Right hindlimb (tissue), 1 donor: ENCODE data around the gene AHCTF1.
"Not testable (repeated sequence)": the region's sequence is repeated elsewhere in the genome, so short reads cannot be mapped to it uniquely, and the experiment has no call there.

Source experiments
- DNase-seq: peaks from one replicate; pipeline ENCODE4 v3.0.0-alpha.2; 2018

AHCTF1 gene

GRCh38 chr1:246921481-246921880 lies 10.3 kb downstream of the AHCTF1 start:
- DNase-seq: no peak

GRCh38 chr1:246919902-246920301 lies 11.8 kb downstream of the AHCTF1 start:
- DNase-seq: no peak

GRCh38 chr1:246916026-246916923 lies 15.5 kb downstream of the AHCTF1 start:
- DNase-seq: not testable (repeated sequence)

- DNase-seq: peak; percentile 33
Measured at GRCh38 chr1:246907472-246907871, 24.3 kb downstream of the AHCTF1 start.

GRCh38 chr1:246906833-246907232 lies 24.9 kb downstream of the AHCTF1 start:
- no peak for DNase-seq

- DNase-seq: no peak
Measured at GRCh38 chr1:246901874-246902273, 29.9 kb downstream of the AHCTF1 start.

GRCh38 chr1:246897302-246897701 lies 34.4 kb downstream of the AHCTF1 start:
- no peak for DNase-seq

- no peak for DNase-seq
Measured at GRCh38 chr1:246893191-246893939, 38.4 kb downstream of the AHCTF1 start.

GRCh38 chr1:246891105-246891504 lies 40.6 kb downstream of the AHCTF1 start:
- no peak for DNase-seq

- DNase-seq: no peak
Measured at GRCh38 chr1:246888522-246888921, 43.2 kb downstream of the AHCTF1 start.

- not testable (repeated sequence) for DNase-seq
Measured at GRCh38 chr1:246885389-246885788, 46.4 kb downstream of the AHCTF1 start.

GRCh38 chr1:246878551-246878950 lies 53.2 kb downstream of the AHCTF1 start:
- no peak for DNase-seq

GRCh38 chr1:246876431-246876830 lies 55.3 kb downstream of the AHCTF1 start:
- no peak for DNase-seq

- no peak for DNase-seq
Measured at GRCh38 chr1:246875041-246876026, 56.4 kb downstream of the AHCTF1 start.

- DNase-seq: no peak
Measured at GRCh38 chr1:246865921-246866320, 65.8 kb downstream of the AHCTF1 start.

GRCh38 chr1:246863791-246864190 lies 68.0 kb downstream of the AHCTF1 start:
- not testable (repeated sequence) for DNase-seq

GRCh38 chr1:246860401-246860800 lies 71.3 kb downstream of the AHCTF1 start:
- DNase-seq: no peak

GRCh38 chr1:246856371-246856770 lies 75.4 kb downstream of the AHCTF1 start:
- DNase-seq: no peak

- DNase-seq: not testable (repeated sequence)
Measured at GRCh38 chr1:246850640-246851039, 81.1 kb downstream of the AHCTF1 start.

- no peak for DNase-seq
Measured at GRCh38 chr1:246843876-246844275, 87.9 kb downstream of the AHCTF1 start.

- not testable (repeated sequence) for DNase-seq
Measured at GRCh38 chr1:246840761-246841160, 91.0 kb downstream of the AHCTF1 start.

- no peak for DNase-seq
Measured at GRCh38 chr1:246838118-246838456, 93.7 kb downstream of the AHCTF1 start.
